NCI-H345 treated with DMSO at 0.1 percent for 48 hours (cell line): ENCODE results near the gene DNLZ.

Experiments
- DNase-seq: peaks from one replicate; lab custom pipeline; 2025; ENCODE audit not compliant: unreplicated experiment; lab: John Stamatoyannopoulos, UW

The DNLZ gene

GRCh38 chr9:136397643-136398042 is 34.1 kb upstream of the DNLZ start:
- DNase-seq: no peak

GRCh38 chr9:136396219-136396515 is 32.6 kb upstream of the DNLZ start:
- no peak for DNase-seq

GRCh38 chr9:136395345-136396218 is 32.0 kb upstream of the DNLZ start:
- DNase-seq: no peak

GRCh38 chr9:136395020-136395340 is 31.4 kb upstream of the DNLZ start:
- DNase-seq: no peak

- no peak for DNase-seq
These were observed 30.9 kb upstream of the DNLZ start for GRCh38 chr9:136394312-136395019.

- DNase-seq: no peak
These were observed 30.0 kb upstream of the DNLZ start for GRCh38 chr9:136393531-136393930.

GRCh38 chr9:136392538-136393449 is 29.2 kb upstream of the DNLZ start:
- no peak for DNase-seq

GRCh38 chr9:136391737-136392537 is 28.4 kb upstream of the DNLZ start:
- DNase-seq: no peak

GRCh38 chr9:136389396-136389795 is 25.9 kb upstream of the DNLZ start:
- DNase-seq: no peak

- no peak for DNase-seq
These were observed 23.7 kb upstream of the DNLZ start for GRCh38 chr9:136387217-136387616.

- no peak for DNase-seq
These were observed 22.5 kb upstream of the DNLZ start for GRCh38 chr9:136386018-136386417.

GRCh38 chr9:136385015-136385414 is 21.5 kb upstream of the DNLZ start:
- DNase-seq: no peak

- no peak for DNase-seq
These were observed 19.9 kb upstream of the DNLZ start for GRCh38 chr9:136383436-136383835.

- no peak for DNase-seq
These were observed 18.5 kb upstream of the DNLZ start for GRCh38 chr9:136381966-136382513.

GRCh38 chr9:136381311-136381710 is 17.8 kb upstream of the DNLZ start:
- DNase-seq: no peak

- no peak for DNase-seq
These were observed 16.8 kb upstream of the DNLZ start for GRCh38 chr9:136380381-136380780.

- no peak for DNase-seq
These were observed 16.3 kb upstream of the DNLZ start for GRCh38 chr9:136379891-136380290.

GRCh38 chr9:136379401-136379800 is 15.9 kb upstream of the DNLZ start:
- no peak for DNase-seq

GRCh38 chr9:136379003-136379287 is 15.4 kb upstream of the DNLZ start:
- DNase-seq: no peak

- no peak for DNase-seq
These were observed 14.8 kb upstream of the DNLZ start for GRCh38 chr9:136378170-136379002.
